Measurements from ENCODE around the gene PLEKHH3. TPM values are rescaled to one million over a fixed set of nuclear protein-coding genes. Genes with fewer than 3 reads are reported as not detected.

Gene PLEKHH3
- total RNA-seq, 2 donors from 2014 or later = 13.7 to 24.3 TPM

DNA sequence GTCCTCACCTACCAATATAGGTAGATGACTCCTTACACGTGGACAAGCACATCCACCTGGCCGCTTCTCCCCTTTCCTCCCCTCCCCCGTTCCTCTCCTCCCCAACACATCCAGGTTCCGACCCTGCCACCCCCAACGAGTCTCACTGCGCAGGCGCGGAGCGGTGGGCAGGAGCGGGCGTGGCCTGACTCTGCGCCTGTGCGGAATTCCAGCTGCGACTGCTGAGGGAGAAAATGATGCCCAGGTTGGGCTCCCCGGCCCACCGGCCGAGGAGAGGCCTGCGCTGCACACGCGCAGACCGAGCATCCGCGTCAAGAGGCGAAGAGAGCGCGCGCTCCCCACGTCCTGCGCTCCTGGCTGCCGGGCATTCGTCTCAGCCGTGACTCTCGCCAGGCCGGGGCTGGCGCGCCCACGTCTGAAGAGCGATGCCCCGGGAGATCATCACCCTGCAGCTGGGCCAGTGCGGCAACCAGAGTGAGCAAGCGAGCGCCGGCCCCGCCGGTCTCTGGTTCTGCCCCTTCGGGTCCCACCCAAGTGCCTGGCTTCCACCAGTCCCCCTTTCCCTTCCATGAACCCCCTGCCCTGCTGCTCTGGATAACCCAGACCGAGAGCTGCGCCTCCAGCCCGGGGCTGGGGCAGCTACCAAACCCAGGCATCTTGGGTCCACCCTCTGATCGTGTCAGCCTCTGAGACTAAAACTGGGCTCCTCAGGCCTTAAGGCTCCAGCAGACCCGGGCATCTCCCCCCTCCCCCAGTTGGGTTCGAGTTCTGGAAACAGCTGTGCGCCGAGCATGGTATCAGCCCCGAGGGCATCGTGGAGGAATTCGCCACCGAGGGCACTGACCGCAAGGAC, 17.5 kb downstream of the PLEKHH3 start, which contains the start of gene TUBG2:
TUBG2 (plus strand) TSS at position 206 of the 853 bp plus-strand sequence; CDS start at position 426, 220 bp downstream.
- H3K27ac ChIP-seq (ENCODE audit: low read depth, low read length) = no peak within 1 kb of the TSS
- peak within 1 kb of the TSS; percentile 86 for H3K4me3 ChIP-seq (ENCODE audit: low read length)
- peaks cover 3% of the 10 kb centered on the region for H3K27me3 Mint-ChIP-seq (ENCODE audit: insufficient read depth)
- H3K4me1 ChIP-seq (ENCODE audit: control insufficient read depth, insufficient read depth, low read length) = peaks cover 4% of the 10 kb centered on the region
- DNase-seq = peak; percentile 99
- 1 to 3% methylated on average over 20 to 52 of the region's 59 CpGs for WGBS, 2 experiments (ENCODE audit: insufficient coverage in 1 of 2, insufficient read length in 1 of 2)
- TF ChIP-seq, protein P1, sequence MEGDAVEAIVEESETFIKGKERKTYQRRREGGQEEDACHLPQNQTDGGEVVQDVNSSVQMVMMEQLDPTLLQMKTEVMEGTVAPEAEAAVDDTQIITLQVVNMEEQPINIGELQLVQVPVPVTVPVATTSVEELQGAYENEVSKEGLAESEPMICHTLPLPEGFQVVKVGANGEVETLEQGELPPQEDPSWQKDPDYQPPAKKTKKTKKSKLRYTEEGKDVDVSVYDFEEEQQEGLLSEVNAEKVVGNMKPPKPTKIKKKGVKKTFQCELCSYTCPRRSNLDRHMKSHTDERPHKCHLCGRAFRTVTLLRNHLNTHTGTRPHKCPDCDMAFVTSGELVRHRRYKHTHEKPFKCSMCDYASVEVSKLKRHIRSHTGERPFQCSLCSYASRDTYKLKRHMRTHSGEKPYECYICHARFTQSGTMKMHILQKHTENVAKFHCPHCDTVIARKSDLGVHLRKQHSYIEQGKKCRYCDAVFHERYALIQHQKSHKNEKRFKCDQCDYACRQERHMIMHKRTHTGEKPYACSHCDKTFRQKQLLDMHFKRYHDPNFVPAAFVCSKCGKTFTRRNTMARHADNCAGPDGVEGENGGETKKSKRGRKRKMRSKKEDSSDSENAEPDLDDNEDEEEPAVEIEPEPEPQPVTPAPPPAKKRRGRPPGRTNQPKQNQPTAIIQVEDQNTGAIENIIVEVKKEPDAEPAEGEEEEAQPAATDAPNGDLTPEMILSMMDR (conservative IDR thresholded peaks at IDR 0.05) = no peak
- H3K9me3 ChIP-seq (ENCODE audit: control insufficient read depth, low read length) = no peaks in the 10 kb centered on the region
- H3K4me1 Mint-ChIP-seq = peaks cover 6% of the 10 kb centered on the region
- peaks cover 15% of the 10 kb centered on the region for H3K36me3 ChIP-seq (ENCODE audit: control insufficient read depth, insufficient read depth, low read length)
- peak within 1 kb of the TSS; percentile 84 for H3K4me3 Mint-ChIP-seq
- H3K9me3 Mint-ChIP-seq = peaks cover 4% of the 10 kb centered on the region
- H3K36me3 Mint-ChIP-seq (ENCODE audit: low read depth) = peaks cover 15% of the 10 kb centered on the region
- peak within 1 kb of the TSS; percentile 77 for H3K27ac Mint-ChIP-seq
- H3K9ac ChIP-seq (ENCODE audit: extremely low read depth, low read length, poor library complexity, severe bottlenecking) = peak within 1 kb of the TSS; percentile 48
- H3K27me3 ChIP-seq (ENCODE audit: control insufficient read depth, insufficient read depth, low read length, poor library complexity, severe bottlenecking) = no peaks in the 10 kb centered on the region

DNA sequence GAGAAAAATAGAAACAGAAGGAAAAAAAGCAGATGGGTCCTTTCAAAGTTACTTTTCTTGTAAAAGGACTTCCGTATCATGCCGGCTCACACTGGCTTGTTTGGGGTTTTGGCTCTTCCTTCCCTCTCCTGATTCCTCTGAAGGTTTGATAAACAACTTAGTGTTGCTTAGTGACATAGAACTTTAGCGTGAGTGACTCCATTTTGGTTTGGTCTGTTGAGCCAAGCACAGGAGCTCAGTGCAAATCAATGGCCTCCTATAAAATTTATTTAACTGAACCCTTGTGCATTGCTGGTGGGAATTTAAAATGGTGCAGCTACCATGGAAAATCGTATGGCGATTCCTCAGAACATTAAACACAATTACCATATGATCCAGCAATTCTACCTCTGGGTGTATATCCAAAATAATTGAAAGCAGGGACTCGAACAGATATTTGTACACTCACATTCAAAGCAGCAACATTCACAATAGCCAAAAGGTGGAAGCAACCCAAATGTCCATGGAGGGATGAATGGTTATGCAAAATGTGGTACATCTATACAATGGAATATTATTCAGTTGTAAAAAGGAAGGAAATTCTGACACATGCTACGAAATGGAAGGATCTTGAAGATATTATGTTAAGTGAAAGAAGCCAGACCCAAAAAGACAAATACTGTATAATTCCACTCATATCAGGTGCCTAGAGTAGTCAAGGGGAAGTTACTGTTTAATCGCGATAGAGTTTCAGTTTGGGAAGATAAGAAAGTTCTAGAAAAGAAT, 18.8 kb downstream of the PLEKHH3 start:
- peaks cover 4% of the 10 kb centered on the region for H3K9me3 Mint-ChIP-seq
- no peak overlapping the region for H3K4me3 ChIP-seq (ENCODE audit: low read length)
- H3K4me1 ChIP-seq (ENCODE audit: control insufficient read depth, insufficient read depth, low read length) = peaks cover 6% of the 10 kb centered on the region
- DNase-seq = no peak
- H3K4me3 Mint-ChIP-seq = peak overlapping the region; percentile 84
- H3K9me3 ChIP-seq (ENCODE audit: control insufficient read depth, low read length) = no peaks in the 10 kb centered on the region
- H3K27ac ChIP-seq (ENCODE audit: low read depth, low read length) = no peak overlapping the region
- peaks cover 3% of the 10 kb centered on the region for H3K27me3 Mint-ChIP-seq (ENCODE audit: insufficient read depth)
- no peak overlapping the region for H3K27ac Mint-ChIP-seq
- H3K36me3 ChIP-seq (ENCODE audit: control insufficient read depth, insufficient read depth, low read length) = peaks cover 9% of the 10 kb centered on the region
- WGBS, 2 experiments (ENCODE audit: insufficient coverage in 1 of 2, insufficient read length in 1 of 2) = 94 to 100% methylated on average over 4 to 8 of the region's 9 CpGs
- H3K9ac ChIP-seq (ENCODE audit: extremely low read depth, low read length, poor library complexity, severe bottlenecking) = no peak overlapping the region
- peaks cover 6% of the 10 kb centered on the region for H3K36me3 Mint-ChIP-seq (ENCODE audit: low read depth)
- H3K27me3 ChIP-seq (ENCODE audit: control insufficient read depth, insufficient read depth, low read length, poor library complexity, severe bottlenecking) = no peaks in the 10 kb centered on the region
- peaks cover 14% of the 10 kb centered on the region for H3K4me1 Mint-ChIP-seq
- TF ChIP-seq, protein P1 (conservative IDR thresholded peaks at IDR 0.05) = no peak

DNA sequence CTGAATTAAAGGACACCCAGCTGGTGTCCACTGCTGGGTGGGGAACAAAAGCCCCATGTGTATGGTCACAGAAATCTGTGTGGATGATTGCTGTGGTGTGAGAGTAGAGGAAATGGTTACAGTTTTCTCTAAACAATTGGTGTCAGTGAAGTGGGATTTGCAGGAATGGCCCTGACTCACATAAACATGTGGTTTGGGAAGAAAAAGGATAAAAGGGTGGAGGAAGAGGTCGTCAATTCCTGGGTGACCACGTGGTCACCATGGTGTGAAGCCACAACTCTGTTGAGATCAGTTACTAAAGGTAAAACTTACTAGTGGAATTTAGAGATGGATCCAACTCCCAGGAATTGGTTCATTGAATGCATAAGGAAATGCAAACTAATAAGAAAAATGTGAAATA, 21.3 kb downstream of the PLEKHH3 start:
- Histone ChIP-seq H3K36me3 (ENCODE audit: control insufficient read depth, insufficient read depth, low read length) (no peaks in the 10 kb centered on the region), H3K27ac (ENCODE audit: low read depth, low read length) (no peak overlapping the region), H3K4me1 (ENCODE audit: control insufficient read depth, insufficient read depth, low read length) (peaks cover 6% of the 10 kb centered on the region), H3K4me3 (ENCODE audit: low read length) (no peak overlapping the region), H3K9ac (ENCODE audit: extremely low read depth, low read length, poor library complexity, severe bottlenecking) (no peak overlapping the region), H3K27me3 (ENCODE audit: control insufficient read depth, insufficient read depth, low read length, poor library complexity, severe bottlenecking) (no peaks in the 10 kb centered on the region), H3K9me3 (ENCODE audit: control insufficient read depth, low read length) (no peaks in the 10 kb centered on the region)
- Mint-ChIP-seq H3K4me3 (no peak overlapping the region), H3K9me3 (peaks cover 4% of the 10 kb centered on the region), H3K4me1 (peaks cover 14% of the 10 kb centered on the region), H3K27me3 (ENCODE audit: insufficient read depth) (peaks cover 3% of the 10 kb centered on the region), H3K27ac (no peak overlapping the region), H3K36me3 (ENCODE audit: low read depth) (no peaks in the 10 kb centered on the region)
- TF ChIP-seq, protein P1 (conservative IDR thresholded peaks at IDR 0.05) = no peak
- DNase-seq = no peak
- 72 to 83% methylated on average over 2 of the region's 2 CpGs for WGBS, 2 experiments (ENCODE audit: insufficient coverage in 1 of 2, insufficient read length in 1 of 2)

Measured in endodermal cell (in vitro differentiated cells).